Endothelial cell of umbilical vein (primary cell): Measurements from ENCODE around the gene PFDN6. TPM values are rescaled to one million over a fixed set of nuclear protein-coding genes. Genes with fewer than 3 reads are reported as not detected.

Source experiments
- BruUV-seq: library from RNA; stranded (reverse); fragments of 400-500 nt; replicated peaks from 2 replicates; lab custom pipeline; 2021; lab: Mats Ljungman, UMichigan
- CTCF ChIA-PET: fragments of 300-600, 350-600 bp; sonication (Branson Sonifier 250); formaldehyde crosslinking; loops from one replicate; lab custom pipeline; 2021; ENCODE audit warnings: antibody characterized with exemption, inconsistent platforms; lab: Charles Lee
- POLR2A ChIA-PET: fragments of 300-600, 350-600 bp; sonication (Branson Sonifier 250); formaldehyde crosslinking; loops from one replicate; lab custom pipeline; 2021; ENCODE audit warnings: antibody characterized with exemption, inconsistent platforms; lab: Charles Lee
- DNase-seq: peaks from one replicate; pipeline ENCODE4 v3.0.0-alpha.2; 2011; ENCODE audit warnings: low read depth, low spot score
- FAIRE-seq: peaks from 2 replicates; lab custom pipeline; 2011; peaks lifted over from hg19 to GRCh38; lab: Jason Lieb, UNC
- H2AFZ ChIP-seq: 2 replicates; pipeline ENCODE4 v1.6.0; 2012; ENCODE audit warnings: low read depth, low read length, control low read depth, inconsistent platforms
- H3K27ac ChIP-seq: 2 replicates; pipeline ENCODE4 v1.5.1; 2011; ENCODE audit warnings: low read depth, mild to moderate bottlenecking, control low read depth, low read length, moderate library complexity; ENCODE audit not compliant: insufficient read depth
- H3K27me3 ChIP-seq, 2 experiments: 2 replicates each; pipeline versions ENCODE4 v1.6.0 to v1.6.1; 2011; ENCODE audit warnings: low read length in 2 of 2, mixed read lengths in 1 of 2; ENCODE audit not compliant: control insufficient read depth in 2 of 2, insufficient read depth in 2 of 2
- H3K36me3 ChIP-seq, 2 experiments: 2 replicates in 1 of 2; 3 replicates in 1 of 2; pipeline ENCODE4 v1.5.1; 2011; ENCODE audit warnings: low read length in 2 of 2, mild to moderate bottlenecking in 1 of 2, moderate library complexity in 1 of 2; ENCODE audit not compliant: control insufficient read depth in 2 of 2, insufficient read depth in 2 of 2; ENCODE audit errors: extremely low read depth in 1 of 2
- H3K4me1 ChIP-seq: 3 replicates; pipeline ENCODE4 v1.5.1; 2011; ENCODE audit warnings: mild to moderate bottlenecking, low read length; ENCODE audit not compliant: control insufficient read depth, insufficient read depth; ENCODE audit errors: extremely low read depth
- H3K4me2 ChIP-seq: 2 replicates; pipeline ENCODE4 v1.6.1; 2011; ENCODE audit warnings: low read length, control low read depth, mixed read lengths; ENCODE audit not compliant: insufficient read depth
- H3K4me3 ChIP-seq, 3 experiments: fragments of 200-600 bp in 1 of 3; sonication (generic), shearing (Covaris generic) in 1 of 3; replicated peaks in 1 of 3; 2 replicates each; pipeline ENCODE4 v1.5.1; 2011 to 2016; ENCODE audit warnings: control low read depth in 3 of 3, low read length in 3 of 3, mild to moderate bottlenecking in 2 of 3, inconsistent platforms in 1 of 3, low read depth in 1 of 3, moderate library complexity in 1 of 3; ENCODE audit not compliant: insufficient read depth in 1 of 3
- H3K79me2 ChIP-seq: 2 replicates; pipeline ENCODE4 v1.6.0; 2012; ENCODE audit warnings: low read length, inconsistent platforms; ENCODE audit not compliant: control insufficient read depth, insufficient read depth
- H3K9ac ChIP-seq: replicated peaks from 2 replicates; pipeline ENCODE3; 2011; ENCODE audit warnings: low read length, control low read depth; ENCODE audit not compliant: insufficient read depth; ENCODE audit errors: extremely low read depth
- H3K9me1 ChIP-seq: replicated peaks from 3 replicates; pipeline ENCODE4 v1.6.0; 2011; ENCODE audit warnings: mild to moderate bottlenecking, low read length; ENCODE audit not compliant: control insufficient read depth, insufficient read depth; ENCODE audit errors: extremely low read depth
- H3K9me3 ChIP-seq: replicated peaks from 2 replicates; pipeline ENCODE4 v1.5.1; 2012; ENCODE audit warnings: low read length, inconsistent platforms; ENCODE audit not compliant: control insufficient read depth, insufficient read depth
- H4K20me1 ChIP-seq: replicated peaks from 2 replicates; pipeline ENCODE3; 2011; ENCODE audit warnings: mild to moderate bottlenecking, low read length; ENCODE audit not compliant: control insufficient read depth, insufficient read depth; ENCODE audit errors: extremely low read depth
- CTCF ChIP-seq, 2 donors: IDR thresholded peaks; 1 replicate in 1 of 2; 2 replicates in 1 of 2; pipeline ENCODE4 v1.5.1; 2011; ENCODE audit warnings: low read length in 2 of 2, mild to moderate bottlenecking in 2 of 2, moderate library complexity in 2 of 2, control low read depth in 1 of 2, inconsistent platforms in 1 of 2, low read depth in 1 of 2; ENCODE audit not compliant: insufficient read depth in 1 of 2; ENCODE audit errors: extremely low read depth in 1 of 2
- EZH2 ChIP-seq: IDR thresholded peaks from 2 replicates; pipeline ENCODE4 v1.6.1; 2012; ENCODE audit warnings: borderline replicate concordance, low read depth, mild to moderate bottlenecking, moderate library complexity, low read length, inconsistent platforms; ENCODE audit not compliant: severe bottlenecking
- FOS ChIP-seq: IDR thresholded peaks from 2 replicates; pipeline ENCODE4 v1.6.1; 2011; ENCODE audit warnings: mild to moderate bottlenecking, low read length, moderate library complexity, borderline replicate concordance; ENCODE audit not compliant: insufficient read depth
- GATA2 ChIP-seq: IDR thresholded peaks from 2 replicates; pipeline ENCODE4 v1.7.0; 2011; ENCODE audit warnings: low read depth, mild to moderate bottlenecking, moderate library complexity, mixed read lengths, low read length; ENCODE audit not compliant: insufficient read length, insufficient read depth
- JUN ChIP-seq: IDR thresholded peaks from 2 replicates; pipeline ENCODE4 v1.6.1; 2011; ENCODE audit warnings: borderline replicate concordance, low read depth; ENCODE audit not compliant: insufficient read length, insufficient read depth
- MAX ChIP-seq: IDR thresholded peaks from 2 replicates; pipeline ENCODE4 v1.6.1; 2011; ENCODE audit not compliant: insufficient read depth, insufficient read length
- MYC ChIP-seq: IDR thresholded peaks from one replicate; pipeline ENCODE4 v1.6.1; 2011; ENCODE audit warnings: mild to moderate bottlenecking, low read depth, low read length
- POLR2A ChIP-seq: IDR thresholded peaks from 2 replicates; pipeline ENCODE4 v1.6.1; 2012; ENCODE audit warnings: low read depth, mild to moderate bottlenecking, control low read depth, low read length
- POLR2AphosphoS5 ChIP-seq: IDR thresholded peaks from 2 replicates; pipeline ENCODE4 v1.6.1; 2012; ENCODE audit warnings: low read depth, mild to moderate bottlenecking, control low read depth, low read length, moderate library complexity; ENCODE audit not compliant: insufficient read depth
- dilution Hi-C: fragments of 300-500 bp; cut with MboI; formaldehyde crosslinking; loops from one replicate; pipeline ENCODE4 v1.15.0; 2019; ENCODE audit warnings: low sequenced_read_pairs; ENCODE audit not compliant: extremely low pct_ligation_motif_present
- intact Hi-C: fragments of 100-400 bp; cut with micrococcal nuclease; formaldehyde crosslinking; loops from one replicate; pipeline ENCODE4 v1.10.0; 2022
- polyA plus RNA-seq, 4 experiments: library from polyadenylated mRNA; depleted of rRNA in 3 of 4; stranded (reverse) in 3 of 4; unstranded in 1 of 4; fragments of >200 nt; gene quantifications; 2 replicates each; pipeline versions ENCODE4 v1.2.1 to v1.2.3, GENCODE V29; 2011 to 2012; ENCODE audit warnings: missing spikeins in 1 of 4
- total RNA-seq: library from RNA; stranded (reverse); gene quantifications from 2 replicates; pipeline ENCODE4 v1.2.3, GENCODE V29; 2021

PFDN6 gene
- total and polyA plus RNA-seq, 2 donors (not counting 3 experiments of a cell fraction or from before 2014, with no cell fraction given): 31.0 to 63.5 TPM

- Histone ChIP-seq H3K4me2 (no peak overlapping the region), H3K9ac (no peak overlapping the region), H3K9me1 (no peaks in the 10 kb centered on the region), H3K27me3 (no peaks in the 10 kb centered on the region), H3K4me1 (peaks cover 13% of the 10 kb centered on the region), H4K20me1 (no peaks in the 10 kb centered on the region), H3K4me3 (no peak overlapping the region), H3K36me3 (peaks cover 7 to 33% of the 10 kb centered on the region in 2 experiments), H3K9me3 (no peaks in the 10 kb centered on the region), H3K27ac (no peak overlapping the region), H2AFZ (no peak overlapping the region), H3K79me2 (peaks cover 8% of the 10 kb centered on the region)
- dilution Hi-C loops (no loop called here), intact Hi-C loops (no loop called here)
- CTCF ChIA-PET: interaction anchor here (1.4 kb wide), 1 partner anchor 18 kb away, joined by 3 read pairs; the partner anchor contains the start of gene B3GALT4
- DNase-seq (no peak), FAIRE-seq (no peak)
- POLR2A ChIA-PET: no interaction called here
- no TSS peak for BruUV-seq
- TF ChIP-seq MYC (no peak), EZH2 (no peak), FOS (no peak)
Measured at GRCh38 chr6:33295621-33296369, 6.4 kb downstream of the PFDN6 start.

- H3K4me3 ChIP-seq: peak overlapping the region in 2 of 3 experiments; percentile 50 to 82
- intact Hi-C loops: no loop called here
- peaks cover 13% of the 10 kb centered on the region for H3K4me1 ChIP-seq
- H3K79me2 ChIP-seq: peaks cover 16% of the 10 kb centered on the region
- FAIRE-seq: no peak
- H3K9me1 ChIP-seq: no peaks in the 10 kb centered on the region
- POLR2A ChIA-PET: interaction anchor here (0.8 to 1.6 kb wide), 2 partner anchors 20 to 21 kb away, joined by 4 to 5 read pairs; partner anchors contain the start of genes B3GALT4 and ZBTB22
- no peaks in the 10 kb centered on the region for H3K27me3 ChIP-seq
- no peaks in the 10 kb centered on the region for H3K9me3 ChIP-seq
- dilution Hi-C loops: no loop called here
- CTCF ChIA-PET: interaction anchor here (2.0 to 3.3 kb wide), 2 partner anchors 8 to 19 kb away, joined by 6 to 39 read pairs; partner anchors contain the start of genes B3GALT4, PFDN6 and WDR46
- H3K9ac ChIP-seq: no peak overlapping the region
- H3K36me3 ChIP-seq: peaks cover 4 to 27% of the 10 kb centered on the region in 2 experiments
- no peak overlapping the region for H3K27ac ChIP-seq
- no peak for DNase-seq
- H4K20me1 ChIP-seq: no peaks in the 10 kb centered on the region
- H2AFZ ChIP-seq: no peak overlapping the region
- no peak for TF ChIP-seq POLR2AphosphoS5
- no peak for TF ChIP-seq POLR2A
- no peak for TF ChIP-seq JUN
- no peak for TF ChIP-seq FOS
- TF ChIP-seq CTCF (IDR thresholded peaks at IDR 0.05; ENCODE audit: extremely low read depth in 1 of 2, insufficient read depth in 1 of 2, low read depth in 1 of 2, low read length in 2 of 2): no peak
- no peak for TF ChIP-seq MAX
- no peak for TF ChIP-seq GATA2
- TF ChIP-seq MYC: no peak
- no peak for TF ChIP-seq EZH2
- BruUV-seq: no TSS peak
- H3K4me2 ChIP-seq: peak overlapping the region; percentile 71
Measured at GRCh38 chr6:33296797-33297405, 7.5 kb downstream of the PFDN6 start.
